GM12878 (cell line): ENCODE data around the gene NUFIP1. TPM values are rescaled to one million over a fixed set of nuclear protein-coding genes. Genes with fewer than 3 reads are reported as not detected.

Source experiments
- ATAC-seq: fragments of 200-7000 bp; cut with Tn5 transposase; 3 replicates; pipeline ENCODE4 v1.9.1; 2020; ENCODE audit warnings: mild to moderate bottlenecking, moderate library complexity
- BruUV-seq: library from RNA; stranded (reverse); fragments of 400-500 nt; replicated peaks from 2 replicates; lab custom pipeline; 2021; lab: Mats Ljungman, UMichigan
- CTCF ChIA-PET: fragments of 300-600 bp; sonication (Branson Sonifier 250); formaldehyde crosslinking; extraction: SDS; loops from one replicate; lab custom pipeline; 2021; ENCODE audit warnings: inconsistent platforms; lab: Yijun Ruan, JAX
- POLR2A ChIA-PET: fragments of 350-600 bp; formaldehyde crosslinking; extraction: SDS; loops from one replicate; lab custom pipeline; 2021; ENCODE audit warnings: inconsistent platforms; lab: Charles Lee
- RAD21 ChIA-PET: fragments of 300-600 bp; sonication (Branson Sonifier 250); formaldehyde crosslinking; loops from one replicate; lab custom pipeline; 2023; ENCODE audit warnings: antibody characterized with exemption; ENCODE audit not compliant: unreplicated experiment; lab: Charles Lee
- SMC1A ChIA-PET: fragments of 300-600 bp; sonication (Branson Sonifier 250); formaldehyde crosslinking; loops from one replicate; lab custom pipeline; 2023; ENCODE audit not compliant: unreplicated experiment, uncharacterized antibody; lab: Charles Lee
- DNase-seq: peaks from one replicate; pipeline ENCODE4 v3.0.0-alpha.2; 2011; ENCODE audit warnings: low read depth, low spot score
- FAIRE-seq: peaks from 3 replicates; lab custom pipeline; 2011; peaks lifted over from hg19 to GRCh38; lab: Jason Lieb, UNC
- H2AFZ ChIP-seq: 2 replicates; pipeline ENCODE4 v1.6.0; 2011; ENCODE audit warnings: low read depth, low read length, control low read depth; ENCODE audit not compliant: control insufficient read depth
- H3K27ac ChIP-seq: 2 replicates; pipeline ENCODE4 v1.5.1; 2011; ENCODE audit warnings: control low read depth; ENCODE audit not compliant: control insufficient read depth, insufficient read depth
- H3K27me3 ChIP-seq, 2 experiments: replicated peaks in 1 of 2; 2 replicates each; pipeline versions ENCODE4 v1.6.0 to v1.6.1; 2011; ENCODE audit warnings: low read length in 1 of 2; ENCODE audit not compliant: control insufficient read depth in 2 of 2, insufficient read depth in 2 of 2
- H3K36me3 ChIP-seq, 2 experiments: 2 replicates each; pipeline ENCODE4 v1.5.1; 2011; ENCODE audit warnings: low read length in 1 of 2; ENCODE audit not compliant: control insufficient read depth in 2 of 2, insufficient read depth in 2 of 2
- H3K4me1 ChIP-seq: 2 replicates; pipeline ENCODE4 v1.6.1; 2011; ENCODE audit warnings: mild to moderate bottlenecking, low read length, moderate library complexity, mixed read lengths; ENCODE audit not compliant: control insufficient read depth, insufficient read depth
- H3K4me2 ChIP-seq: 2 replicates; pipeline ENCODE4 v1.6.0; 2011; ENCODE audit warnings: control low read depth; ENCODE audit not compliant: control insufficient read depth, insufficient read depth
- H3K4me3 ChIP-seq: fragments of 200-600 bp; sonication (generic); 2 replicates; pipeline ENCODE4 v1.5.1; 2016
- H3K79me2 ChIP-seq: 2 replicates; pipeline ENCODE4 v1.6.0; 2011; ENCODE audit warnings: low read length; ENCODE audit not compliant: control insufficient read depth, insufficient read depth
- H3K9ac ChIP-seq: 2 replicates; pipeline ENCODE4 v1.8.0; 2011; ENCODE audit warnings: low read length, control low read depth, mixed read lengths; ENCODE audit not compliant: control insufficient read depth, insufficient read depth
- H3K9me3 ChIP-seq: replicated peaks from 3 replicates; pipeline ENCODE4 v1.5.1; 2011; ENCODE audit warnings: mild to moderate bottlenecking, low read length; ENCODE audit not compliant: control insufficient read depth, insufficient read depth
- H4K20me1 ChIP-seq: 2 replicates; pipeline ENCODE4 v1.6.0; 2011; ENCODE audit not compliant: control insufficient read depth, insufficient read depth
- ASH2L ChIP-seq: fragments of 300-600, 200-600 bp; sonication (generic); IDR thresholded peaks from 2 replicates; pipeline ENCODE4 v1.6.1; 2017; ENCODE audit warnings: low read depth, mild to moderate bottlenecking, borderline replicate concordance
- BACH1 ChIP-seq: fragments of 450-650 bp; IDR thresholded peaks from 2 replicates; pipeline ENCODE4 v1.6.1; 2017; ENCODE audit warnings: mild to moderate bottlenecking, borderline replicate concordance
- CBX5 ChIP-seq: sonication (generic); IDR thresholded peaks from 2 replicates; pipeline ENCODE4 v1.6.1; 2016; ENCODE audit warnings: low read depth, moderate library complexity, mild to moderate bottlenecking, inconsistent platforms
- CEBPB ChIP-seq, 2 experiments: fragments of 150-350 bp in 1 of 2; IDR thresholded peaks; 2 replicates each; pipeline ENCODE4 v1.6.1; 2012 to 2014; ENCODE audit warnings: low read depth in 2 of 2, low read length in 2 of 2, borderline replicate concordance in 1 of 2, inconsistent platforms in 1 of 2
- CREM ChIP-seq: IDR thresholded peaks from 2 replicates; pipeline ENCODE4 v1.6.1; 2014; ENCODE audit warnings: antibody characterized with exemption, low read depth
- HDGF ChIP-seq: fragments of 450-650 bp; IDR thresholded peaks from 2 replicates; pipeline ENCODE4 v1.6.1; 2016; ENCODE audit warnings: antibody characterized with exemption
- JUND ChIP-seq: IDR thresholded peaks from 2 replicates; pipeline ENCODE4 v1.6.1; 2012; ENCODE audit warnings: low read depth, mild to moderate bottlenecking, low read length, improper control_type of control experiment, moderate library complexity
- NBN ChIP-seq: fragments of 450-650 bp; IDR thresholded peaks from 2 replicates; pipeline ENCODE4 v1.6.1; 2016
- NFYA ChIP-seq: IDR thresholded peaks from 2 replicates; pipeline ENCODE4 v1.6.1; 2011; ENCODE audit warnings: low read depth, mild to moderate bottlenecking, low read length, improper control_type of control experiment, borderline replicate concordance
- NR2C1 ChIP-seq: fragments of 450-650 bp; IDR thresholded peaks from 2 replicates; pipeline ENCODE4 v1.6.1; 2017; ENCODE audit warnings: antibody characterized with exemption, mild to moderate bottlenecking, moderate library complexity
- NRF1 ChIP-seq: conservative IDR thresholded peaks from 2 replicates; pipeline ENCODE4 v1.6.1; 2011; ENCODE audit warnings: mild to moderate bottlenecking, low read depth, low read length, improper control_type of control experiment
- POLR2A ChIP-seq: IDR thresholded peaks from 2 replicates; pipeline ENCODE4 v1.6.1; 2011; ENCODE audit warnings: low read depth, mild to moderate bottlenecking, low read length
- TAF1 ChIP-seq: IDR thresholded peaks from 2 replicates; pipeline ENCODE4 v1.6.1; 2011; ENCODE audit warnings: mild to moderate bottlenecking, low read depth, low read length, borderline replicate concordance
- YY1 ChIP-seq: IDR thresholded peaks from 2 replicates; pipeline ENCODE4 v1.6.1; 2011; ENCODE audit warnings: low read depth, mild to moderate bottlenecking, low read length
- WGBS: methylation state at CpG from one replicate; pipeline ENCODE4 v1.1.6; 2016; ENCODE audit warnings: low lambda C conversion rate; ENCODE audit not compliant: insufficient replicate concordance, insufficient coverage; ENCODE audit errors: missing lambda C conversion rate; 5-methylcytosine and 5-hydroxymethylcytosine counted together
- in situ Hi-C: fragments of 300-500 bp; cut with MboI; formaldehyde crosslinking; loops from 9 replicates; pipeline ENCODE4 v1.14.3; 2018; ENCODE audit warnings: mixed read lengths
- intact Hi-C: fragments of 100-400 bp; cut with micrococcal nuclease; formaldehyde crosslinking; loops from one replicate; pipeline ENCODE4 v1.14.2; 2022; ENCODE audit not compliant: unreplicated experiment
- polyA plus RNA-seq, 11 experiments: library from polyadenylated mRNA; depleted of rRNA in 4 of 11; unstranded in 6 of 11; stranded (reverse) in 5 of 11; fragments of >200 nt; fragmentation: Nextera tagmentation in 4 of 11; fragmentation: Illumina TruSeq in 1 of 11; extraction: Ambion mirVana in 4 of 11; extraction: Trizol in 1 of 11; gene quantifications; 1 replicate in 1 of 11; 2 replicates in 10 of 11; pipeline versions ENCODE4 v1.2.1 to v1.2.3, GENCODE V29; 2011 to 2016; ENCODE audit warnings: inconsistent platforms in 2 of 11, missing spikeins in 2 of 11, low read depth in 1 of 11
- total RNA-seq, 4 experiments: library from RNA; depleted of rRNA in 3 of 4; stranded (reverse); fragments of >200 nt in 3 of 4; fragmentation: Illumina TruSeq in 1 of 4; extraction: Trizol in 1 of 4; gene quantifications; 2 replicates each; pipeline versions ENCODE4 v1.2.1 to v1.2.3, GENCODE V29; 2013 to 2021
- TF ChIP-seq, protein P1 (sequence below): IDR thresholded peaks from 2 replicates; pipeline ENCODE4 v1.6.1; 2012; ENCODE audit warnings: low read length, inconsistent platforms
- TF ChIP-seq, protein P2 (sequence below): fragments of 450-650 bp; IDR thresholded peaks from 2 replicates; pipeline ENCODE4 v1.6.1; 2016; ENCODE audit warnings: mild to moderate bottlenecking
- TF ChIP-seq, protein P3 (sequence below): fragments of 450-650 bp; IDR thresholded peaks from 2 replicates; pipeline ENCODE4 v1.6.1; 2017; ENCODE audit warnings: borderline replicate concordance
- TF ChIP-seq, protein P4 (sequence below): IDR thresholded peaks from 2 replicates; pipeline ENCODE4 v1.6.1; 2011; ENCODE audit warnings: low read depth, mild to moderate bottlenecking, low read length, moderate library complexity, borderline replicate concordance; ENCODE audit errors: extremely low read depth
- TF ChIP-seq, protein P5 (sequence below): IDR thresholded peaks from 2 replicates; pipeline ENCODE4 v1.6.1; 2012; ENCODE audit warnings: mild to moderate bottlenecking, low read depth, low read length

The NUFIP1 gene
- total and polyA plus RNA-seq, 10 of the 15 experiments (the other 5 are each of a cell fraction or from before 2014, with no cell fraction given) = 2.5 to 11.2 (median 7.0) TPM

DNA sequence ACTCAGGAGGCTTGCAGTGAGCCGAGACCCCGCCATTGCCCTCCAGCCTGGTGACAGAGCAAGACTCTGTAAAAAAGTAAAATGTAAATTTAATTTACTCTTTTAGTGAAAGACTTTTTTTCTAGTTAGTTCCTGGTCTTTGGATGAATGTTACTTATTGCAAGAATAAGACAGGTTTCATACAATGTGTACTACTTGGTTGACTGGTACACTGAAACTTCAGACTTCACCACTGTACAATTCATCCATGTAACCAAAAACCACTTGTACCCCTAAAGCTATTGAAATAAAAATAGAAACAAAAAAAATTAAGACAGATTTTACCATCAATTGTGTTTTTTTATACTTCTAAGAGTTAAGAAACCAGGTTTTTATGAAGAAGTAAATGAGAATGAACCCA lies 35.6 kb upstream of the NUFIP1 start:
- no peak for FAIRE-seq
- no peak overlapping the region for H2AFZ ChIP-seq
- ChIA-PET CTCF (no interaction called here), RAD21 (no interaction called here), POLR2A (no interaction called here), SMC1A (no interaction called here)
- TF ChIP-seq NR2C1 (no peak), BACH1 (no peak), CBX5 (no peak), ASH2L (no peak), TAF1 (no peak), NFYA (no peak), NRF1 (no peak), HDGF (no peak), POLR2A (no peak), YY1 (no peak), CEBPB (IDR thresholded peaks at IDR 0.05; ENCODE audit: borderline replicate concordance in 1 of 2, low read depth in 2 of 2, low read length in 2 of 2) (no peak), JUND (no peak), NBN (no peak), CREM (no peak)
- TF ChIP-seq, protein P1, sequence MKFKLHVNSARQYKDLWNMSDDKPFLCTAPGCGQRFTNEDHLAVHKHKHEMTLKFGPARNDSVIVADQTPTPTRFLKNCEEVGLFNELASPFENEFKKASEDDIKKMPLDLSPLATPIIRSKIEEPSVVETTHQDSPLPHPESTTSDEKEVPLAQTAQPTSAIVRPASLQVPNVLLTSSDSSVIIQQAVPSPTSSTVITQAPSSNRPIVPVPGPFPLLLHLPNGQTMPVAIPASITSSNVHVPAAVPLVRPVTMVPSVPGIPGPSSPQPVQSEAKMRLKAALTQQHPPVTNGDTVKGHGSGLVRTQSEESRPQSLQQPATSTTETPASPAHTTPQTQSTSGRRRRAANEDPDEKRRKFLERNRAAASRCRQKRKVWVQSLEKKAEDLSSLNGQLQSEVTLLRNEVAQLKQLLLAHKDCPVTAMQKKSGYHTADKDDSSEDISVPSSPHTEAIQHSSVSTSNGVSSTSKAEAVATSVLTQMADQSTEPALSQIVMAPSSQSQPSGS = no peak
- TF ChIP-seq, protein P2, sequence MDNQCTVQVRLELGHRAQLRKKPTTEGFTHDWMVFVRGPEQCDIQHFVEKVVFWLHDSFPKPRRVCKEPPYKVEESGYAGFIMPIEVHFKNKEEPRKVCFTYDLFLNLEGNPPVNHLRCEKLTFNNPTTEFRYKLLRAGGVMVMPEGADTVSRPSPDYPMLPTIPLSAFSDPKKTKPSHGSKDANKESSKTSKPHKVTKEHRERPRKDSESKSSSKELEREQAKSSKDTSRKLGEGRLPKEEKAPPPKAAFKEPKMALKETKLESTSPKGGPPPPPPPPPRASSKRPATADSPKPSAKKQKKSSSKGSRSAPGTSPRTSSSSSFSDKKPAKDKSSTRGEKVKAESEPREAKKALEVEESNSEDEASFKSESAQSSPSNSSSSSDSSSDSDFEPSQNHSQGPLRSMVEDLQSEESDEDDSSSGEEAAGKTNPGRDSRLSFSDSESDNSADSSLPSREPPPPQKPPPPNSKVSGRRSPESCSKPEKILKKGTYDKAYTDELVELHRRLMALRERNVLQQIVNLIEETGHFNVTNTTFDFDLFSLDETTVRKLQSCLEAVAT = no peak
- TF ChIP-seq, protein P3, sequence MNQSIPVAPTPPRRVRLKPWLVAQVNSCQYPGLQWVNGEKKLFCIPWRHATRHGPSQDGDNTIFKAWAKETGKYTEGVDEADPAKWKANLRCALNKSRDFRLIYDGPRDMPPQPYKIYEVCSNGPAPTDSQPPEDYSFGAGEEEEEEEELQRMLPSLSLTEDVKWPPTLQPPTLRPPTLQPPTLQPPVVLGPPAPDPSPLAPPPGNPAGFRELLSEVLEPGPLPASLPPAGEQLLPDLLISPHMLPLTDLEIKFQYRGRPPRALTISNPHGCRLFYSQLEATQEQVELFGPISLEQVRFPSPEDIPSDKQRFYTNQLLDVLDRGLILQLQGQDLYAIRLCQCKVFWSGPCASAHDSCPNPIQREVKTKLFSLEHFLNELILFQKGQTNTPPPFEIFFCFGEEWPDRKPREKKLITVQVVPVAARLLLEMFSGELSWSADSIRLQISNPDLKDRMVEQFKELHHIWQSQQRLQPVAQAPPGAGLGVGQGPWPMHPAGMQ = no peak
- TF ChIP-seq, protein P4, sequence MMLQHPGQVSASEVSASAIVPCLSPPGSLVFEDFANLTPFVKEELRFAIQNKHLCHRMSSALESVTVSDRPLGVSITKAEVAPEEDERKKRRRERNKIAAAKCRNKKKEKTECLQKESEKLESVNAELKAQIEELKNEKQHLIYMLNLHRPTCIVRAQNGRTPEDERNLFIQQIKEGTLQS = no peak
- TF ChIP-seq, protein P5, sequence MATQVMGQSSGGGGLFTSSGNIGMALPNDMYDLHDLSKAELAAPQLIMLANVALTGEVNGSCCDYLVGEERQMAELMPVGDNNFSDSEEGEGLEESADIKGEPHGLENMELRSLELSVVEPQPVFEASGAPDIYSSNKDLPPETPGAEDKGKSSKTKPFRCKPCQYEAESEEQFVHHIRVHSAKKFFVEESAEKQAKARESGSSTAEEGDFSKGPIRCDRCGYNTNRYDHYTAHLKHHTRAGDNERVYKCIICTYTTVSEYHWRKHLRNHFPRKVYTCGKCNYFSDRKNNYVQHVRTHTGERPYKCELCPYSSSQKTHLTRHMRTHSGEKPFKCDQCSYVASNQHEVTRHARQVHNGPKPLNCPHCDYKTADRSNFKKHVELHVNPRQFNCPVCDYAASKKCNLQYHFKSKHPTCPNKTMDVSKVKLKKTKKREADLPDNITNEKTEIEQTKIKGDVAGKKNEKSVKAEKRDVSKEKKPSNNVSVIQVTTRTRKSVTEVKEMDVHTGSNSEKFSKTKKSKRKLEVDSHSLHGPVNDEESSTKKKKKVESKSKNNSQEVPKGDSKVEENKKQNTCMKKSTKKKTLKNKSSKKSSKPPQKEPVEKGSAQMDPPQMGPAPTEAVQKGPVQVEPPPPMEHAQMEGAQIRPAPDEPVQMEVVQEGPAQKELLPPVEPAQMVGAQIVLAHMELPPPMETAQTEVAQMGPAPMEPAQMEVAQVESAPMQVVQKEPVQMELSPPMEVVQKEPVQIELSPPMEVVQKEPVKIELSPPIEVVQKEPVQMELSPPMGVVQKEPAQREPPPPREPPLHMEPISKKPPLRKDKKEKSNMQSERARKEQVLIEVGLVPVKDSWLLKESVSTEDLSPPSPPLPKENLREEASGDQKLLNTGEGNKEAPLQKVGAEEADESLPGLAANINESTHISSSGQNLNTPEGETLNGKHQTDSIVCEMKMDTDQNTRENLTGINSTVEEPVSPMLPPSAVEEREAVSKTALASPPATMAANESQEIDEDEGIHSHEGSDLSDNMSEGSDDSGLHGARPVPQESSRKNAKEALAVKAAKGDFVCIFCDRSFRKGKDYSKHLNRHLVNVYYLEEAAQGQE = no peak
- H3K4me1 ChIP-seq = no peaks in the 10 kb centered on the region
- in situ Hi-C loops (no loop called here), intact Hi-C loops (no loop called here)
- WGBS = 100% methylated on average over 2 of the region's 2 CpGs
- no peaks in the 10 kb centered on the region for H3K79me2 ChIP-seq
- H3K4me3 ChIP-seq = no peak overlapping the region
- H3K36me3 ChIP-seq = peaks cover 0 to 6% of the 10 kb centered on the region in 2 experiments
- DNase-seq = no peak
- no peaks in the 10 kb centered on the region for H4K20me1 ChIP-seq
- ATAC-seq = no peak
- H3K9ac ChIP-seq = no peak overlapping the region
- H3K27me3 ChIP-seq = no peaks in the 10 kb centered on the region
- no peak overlapping the region for H3K4me2 ChIP-seq
- no peaks in the 10 kb centered on the region for H3K9me3 ChIP-seq
- BruUV-seq = no TSS peak
- H3K27ac ChIP-seq = no peak overlapping the region
